AG04449 (cell line): ENCODE measurements around the gene PGC.

Experiments
- CTCF ChIA-PET: fragments of 350-600 bp; formaldehyde crosslinking; extraction: SDS; loops from one replicate; lab custom pipeline; 2021; ENCODE audit warnings: antibody characterized with exemption; lab: Yijun Ruan, JAX
- POLR2A ChIA-PET: fragments of 400-600, 350-600 bp; formaldehyde crosslinking; extraction: SDS; loops from one replicate; lab custom pipeline; 2020; ENCODE audit warnings: antibody characterized with exemption, inconsistent platforms; lab: Yijun Ruan, JAX
- DNase-seq: peaks from one replicate; pipeline ENCODE4 v3.0.0-alpha.2; 2010; ENCODE audit warnings: low read depth, low spot score
- H3K4me3 ChIP-seq: 2 replicates; pipeline ENCODE4 v1.5.1; 2011; ENCODE audit warnings: low read depth, mild to moderate bottlenecking, control low read depth, low read length
- CTCF ChIP-seq: IDR thresholded peaks from one replicate; pipeline ENCODE4 v1.5.1; 2011; ENCODE audit warnings: mild to moderate bottlenecking, moderate library complexity, low read length, control low read depth, inconsistent platforms; ENCODE audit not compliant: insufficient read depth; ENCODE audit errors: missing control alignments

PGC gene

GRCh38 chr6:41692080-41692675 is 55.0 kb downstream of the PGC start:
- no peak for DNase-seq
- ChIA-PET POLR2A (no interaction called here), CTCF (interaction anchor here (1.0 to 14.7 kb wide), 9 partner anchors 7 to 323 kb away, joined by 3 to 414 read pairs (median 3); no protein-coding TSS in a partner anchor)
- H3K4me3 ChIP-seq, result no peak overlapping the region
- TF ChIP-seq CTCF, result no peak

- CTCF ChIA-PET, result interaction anchor here (1.0 to 14.7 kb wide), 9 partner anchors 6 to 323 kb away, joined by 3 to 414 read pairs (median 3); partner anchors contain the start of gene TOMM6
- no peak for DNase-seq
- no peak overlapping the region for H3K4me3 ChIP-seq
- POLR2A ChIA-PET, result no interaction called here
- TF ChIP-seq CTCF, result no peak
These were observed 55.6 kb downstream of the PGC start for GRCh38 chr6:41691426-41692079.

- DNase-seq, result no peak
- H3K4me3 ChIP-seq, result no peak overlapping the region
- ChIA-PET CTCF (interaction anchor here (1.1 to 14.7 kb wide), 8 partner anchors 9 to 322 kb away, joined by 3 to 414 read pairs (median 4); partner anchors contain the start of gene TOMM6), POLR2A (no interaction called here)
- no peak for TF ChIP-seq CTCF
These were observed 56.5 kb downstream of the PGC start for GRCh38 chr6:41690541-41691330.

GRCh38 chr6:41689171-41690008 is 57.8 kb downstream of the PGC start:
- H3K4me3 ChIP-seq, result no peak overlapping the region
- CTCF ChIA-PET, result interaction anchor here (0.9 to 14.7 kb wide), 19 partner anchors 8 to 354 kb away, joined by 3 to 414 read pairs (median 4); no protein-coding TSS in a partner anchor
- POLR2A ChIA-PET, result interaction anchor here (0.7 to 1.2 kb wide), 2 partner anchors 45 to 98 kb away, joined by 3 read pairs; partner anchors contain the start of gene TOMM6
- no peak for DNase-seq
- TF ChIP-seq CTCF, result no peak

- no peak for DNase-seq
- ChIA-PET CTCF (interaction anchor here (0.7 to 14.7 kb wide), 20 partner anchors 6 to 320 kb away, joined by 3 to 414 read pairs (median 4); no protein-coding TSS in a partner anchor), POLR2A (interaction anchor here (1.4 kb wide), 1 partner anchor 18 kb away, joined by 4 read pairs; no protein-coding TSS in a partner anchor)
These were observed 58.8 kb downstream of the PGC start for GRCh38 chr6:41688256-41688965.

More at GRCh38 chr6:41688256-41688965, 58.8 kb downstream of the PGC start:
- no peak overlapping the region for H3K4me3 ChIP-seq
- TF ChIP-seq CTCF, result no peak
